Spleen (tissue), 11 donors: ENCODE results near the gene AFAP1. TPM values are rescaled to one million over a fixed set of nuclear protein-coding genes. Genes with fewer than 3 reads are reported as not detected.

Experiments
- DNase-seq: peaks from one replicate; pipeline ENCODE4 v3.0.0-alpha.2; 2020
- H3K27ac ChIP-seq, 8 donors: fragments of 200-600 bp; sonication (generic) in 7 of 8; 1 replicate in 4 of 8; 2 replicates in 4 of 8; pipeline versions ENCODE4 v1.5.0 to v1.8.0; 2016 to 2021; ENCODE audit warnings: inconsistent platforms in 4 of 8, mild to moderate bottlenecking in 4 of 8, moderate library complexity in 1 of 8
- H3K27me3 ChIP-seq, 7 donors: fragments of 200-600 bp; sonication (generic) in 6 of 7; replicated peaks in 1 of 7; 1 replicate in 4 of 7; 2 replicates in 3 of 7; pipeline versions ENCODE4 v1.5.0 to v1.8.0; 2016 to 2021; ENCODE audit warnings: inconsistent platforms in 3 of 7, mild to moderate bottlenecking in 1 of 7
- H3K36me3 ChIP-seq, 6 donors: fragments of 200-600 bp; sonication (generic) in 5 of 6; 1 replicate in 4 of 6; 2 replicates in 2 of 6; pipeline versions ENCODE4 v1.5.0 to v1.8.0; 2016 to 2021; ENCODE audit warnings: inconsistent platforms in 2 of 6
- H3K4me1 ChIP-seq, 6 donors: fragments of 200-600 bp; sonication (generic) in 5 of 6; 1 replicate in 3 of 6; 2 replicates in 3 of 6; pipeline versions ENCODE4 v1.5.0 to v1.8.0; 2016 to 2021; ENCODE audit warnings: inconsistent platforms in 3 of 6
- H3K4me3 ChIP-seq, 8 donors: fragments of 200-600 bp; sonication (generic) in 7 of 8; 1 replicate in 4 of 8; 2 replicates in 4 of 8; pipeline versions ENCODE4 v1.5.0 to v1.8.0; 2016 to 2021; ENCODE audit warnings: inconsistent platforms in 4 of 8, mild to moderate bottlenecking in 4 of 8, moderate library complexity in 2 of 8
- H3K9me3 ChIP-seq, 8 donors: fragments of 200-600 bp; sonication (generic) in 7 of 8; 1 replicate in 4 of 8; 2 replicates in 4 of 8; pipeline versions ENCODE4 v1.5.0 to v1.8.0; 2016 to 2021; ENCODE audit warnings: inconsistent platforms in 4 of 8
- POLR2A ChIP-seq, 3 donors: fragments of 450-650 bp; IDR thresholded peaks; one replicate each; pipeline ENCODE4 v1.5.1; 2017; ENCODE audit warnings: antibody characterized with exemption in 3 of 3, mild to moderate bottlenecking in 1 of 3
- POLR2AphosphoS5 ChIP-seq, 3 donors: sonication (generic); formaldehyde crosslinking; IDR thresholded peaks; one replicate each; pipeline ENCODE4 v1.5.1; 2017; ENCODE audit warnings: antibody characterized with exemption in 3 of 3
- WGBS, 5 donors: extraction: QIAGEN DNeasy Blood & Tissue Kit in 3 of 5; methylation state at CpG; one replicate each; pipeline versions ENCODE4 v1.1.5 to v1.1.7; 2013 to 2018; 5-methylcytosine and 5-hydroxymethylcytosine counted together
- intact Hi-C: fragments of 100-400 bp; cut with DNase I; formaldehyde crosslinking; loops from one replicate; pipeline ENCODE4 v1.15.0; 2023; ENCODE audit warnings: low total_unique reads
- polyA plus RNA-seq, 3 donors: library from polyadenylated mRNA; stranded (reverse); fragments of 200-250 nt; gene quantifications; one replicate each; pipeline ENCODE4 v1.2.1, GENCODE V29; 2013
- total RNA-seq, 7 donors: library from RNA; depleted of rRNA in 3 of 7; stranded (reverse); fragments of >200 nt in 3 of 7; fragmentation: NEBNext Ultra II Directional in 4 of 7; extraction: Animal tissue kit (Norgen Biotek cat#: 25700) in 4 of 7; gene quantifications; one replicate each; pipeline versions ENCODE4 v1.1.0 to v1.2.1, GENCODE V29; 2016 to 2021
- TF ChIP-seq, protein P1 (sequence below), 11 experiments: fragments of 200-600 bp in 7 of 11; fragments of 450-650 bp in 4 of 11; sonication (generic) in 4 of 11; IDR thresholded peaks in 8 of 11; conservative IDR thresholded peaks in 3 of 11; 1 replicate in 7 of 11; 2 replicates in 4 of 11; pipeline versions ENCODE4 v1.4.0 to v1.8.0; 2016 to 2021; ENCODE audit warnings: antibody characterized with exemption in 11 of 11, inconsistent platforms in 4 of 11, mild to moderate bottlenecking in 1 of 11
- donor health status: healthy with polysubstance abuse.
- donor health status: DM: no; HTN: no; CAD: no; lungs with moderate emphysema.
- donor health status: DM: no; HTN: no; CAD: no.
- donor health status: Bipolar disorder and iron deficiency.
- donor health status: healthy.
- donor health status: DM: no; HTN: no; CAD: no.
- donor health status: DM: yes; HTN: yes; CAD: no.

AFAP1 gene
- total and polyA plus RNA-seq, 10 donors = 1.6 to 29.2 (median 12.1) TPM

DNA sequence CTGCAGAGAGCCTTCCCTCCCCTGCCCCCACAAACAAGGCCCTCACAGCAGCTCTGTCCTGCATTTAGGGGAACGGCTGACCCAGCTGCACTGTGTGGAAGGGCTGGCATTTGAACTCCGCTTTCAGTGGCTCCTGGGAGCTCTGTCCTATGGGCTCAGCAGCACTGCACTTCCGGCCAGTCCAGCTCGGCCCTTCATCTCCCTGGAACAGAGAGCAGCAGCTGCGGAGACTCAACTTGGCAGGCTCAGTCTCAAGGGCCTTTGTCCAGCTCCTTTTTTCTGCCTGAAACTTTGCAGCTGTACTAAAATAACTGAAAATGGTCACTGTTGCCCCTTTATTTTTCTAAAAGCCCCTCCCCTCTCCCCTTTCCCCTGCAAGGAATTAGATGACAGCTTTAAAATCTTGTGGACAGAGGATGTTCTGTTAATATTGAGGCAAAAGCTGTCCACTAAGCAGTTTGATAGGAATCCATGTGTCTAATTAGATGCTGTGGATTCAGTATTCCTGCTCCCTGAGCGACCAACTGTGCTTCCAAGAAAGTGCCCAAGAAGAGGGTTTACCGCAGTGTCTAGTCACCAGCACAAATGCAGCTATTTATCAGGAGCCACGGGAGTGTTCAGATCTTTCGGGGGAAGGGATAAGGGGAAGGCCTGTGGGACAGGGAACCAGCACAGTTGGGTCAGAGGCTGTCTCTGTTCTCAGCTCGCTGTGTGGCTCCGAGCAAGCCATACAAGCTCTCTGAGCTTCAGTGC is 133.1 kb downstream of the AFAP1 start:
- H3K27me3 ChIP-seq = peaks cover 0 to 10% (median 0%) of the 10 kb centered on the region in 7 donors
- peaks cover 0 to 64% (median 24%) of the 10 kb centered on the region in 6 donors for H3K4me1 ChIP-seq
- H3K9me3 ChIP-seq = no peaks in the 10 kb centered on the region
- peak overlapping the region in 7 of 8 donors; percentile 27 to 75 (median 70) for H3K27ac ChIP-seq
- peaks cover 0 to 12% (median 0%) of the 10 kb centered on the region in 6 donors for H3K36me3 ChIP-seq
- 77 to 84% (median 78%) methylated on average over 9 to 11 of the region's 11 CpGs for WGBS, 5 donors
- TF ChIP-seq POLR2AphosphoS5 (IDR thresholded peaks at IDR 0.05) = peak in 2 of 3 donors; percentile 67 to 72
- TF ChIP-seq, protein P1, sequence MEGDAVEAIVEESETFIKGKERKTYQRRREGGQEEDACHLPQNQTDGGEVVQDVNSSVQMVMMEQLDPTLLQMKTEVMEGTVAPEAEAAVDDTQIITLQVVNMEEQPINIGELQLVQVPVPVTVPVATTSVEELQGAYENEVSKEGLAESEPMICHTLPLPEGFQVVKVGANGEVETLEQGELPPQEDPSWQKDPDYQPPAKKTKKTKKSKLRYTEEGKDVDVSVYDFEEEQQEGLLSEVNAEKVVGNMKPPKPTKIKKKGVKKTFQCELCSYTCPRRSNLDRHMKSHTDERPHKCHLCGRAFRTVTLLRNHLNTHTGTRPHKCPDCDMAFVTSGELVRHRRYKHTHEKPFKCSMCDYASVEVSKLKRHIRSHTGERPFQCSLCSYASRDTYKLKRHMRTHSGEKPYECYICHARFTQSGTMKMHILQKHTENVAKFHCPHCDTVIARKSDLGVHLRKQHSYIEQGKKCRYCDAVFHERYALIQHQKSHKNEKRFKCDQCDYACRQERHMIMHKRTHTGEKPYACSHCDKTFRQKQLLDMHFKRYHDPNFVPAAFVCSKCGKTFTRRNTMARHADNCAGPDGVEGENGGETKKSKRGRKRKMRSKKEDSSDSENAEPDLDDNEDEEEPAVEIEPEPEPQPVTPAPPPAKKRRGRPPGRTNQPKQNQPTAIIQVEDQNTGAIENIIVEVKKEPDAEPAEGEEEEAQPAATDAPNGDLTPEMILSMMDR (IDR thresholded peaks at IDR 0.05 in 8 of 11, conservative IDR thresholded peaks at IDR 0.05 in 3 of 11) = no peak
- peak; percentile 70 for DNase-seq
- H3K4me3 ChIP-seq = no peak overlapping the region
- intact Hi-C loops = no loop called here

DNA sequence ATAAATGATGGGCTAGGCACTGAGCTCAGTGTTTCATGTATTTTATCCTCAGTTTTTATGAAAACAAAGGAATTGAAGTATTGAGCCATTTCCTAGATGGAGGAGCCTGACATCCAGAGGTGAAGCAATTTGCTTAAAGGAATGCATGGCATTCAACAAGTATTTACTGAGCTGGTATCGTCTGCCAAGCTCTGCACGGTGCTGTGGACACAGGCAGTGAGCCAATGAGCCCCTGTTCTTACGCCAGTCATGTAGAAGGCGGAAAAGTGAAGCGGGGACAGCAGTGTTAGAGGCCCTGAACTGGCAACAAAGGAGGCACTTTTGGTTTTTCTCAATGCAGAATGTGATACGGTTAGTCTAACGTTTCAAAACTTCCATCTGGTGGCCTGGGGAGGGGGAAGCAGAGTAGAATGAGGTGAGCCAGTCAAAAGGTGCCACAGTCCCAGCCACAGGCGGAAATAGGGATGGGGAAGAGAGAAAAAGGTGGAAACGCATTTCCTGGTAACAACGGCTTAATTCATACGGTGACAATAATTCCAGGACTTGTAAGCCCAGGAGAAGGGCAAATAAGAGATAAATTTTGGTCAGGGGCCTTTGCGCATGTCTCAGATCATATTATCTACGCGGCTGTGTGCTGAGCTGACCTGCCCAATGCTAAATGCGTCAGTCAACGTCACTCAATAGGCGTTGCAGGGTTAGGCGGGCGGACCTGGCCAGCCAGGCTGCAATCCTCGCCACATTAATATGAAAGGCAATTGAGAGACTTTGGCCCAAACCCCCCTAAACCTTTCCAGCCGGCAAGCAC is 133.9 kb downstream of the AFAP1 start:
- peak; percentile 64 for DNase-seq
- H3K4me3 ChIP-seq = no peak overlapping the region
- peaks cover 0 to 16% (median 0%) of the 10 kb centered on the region in 6 donors for H3K36me3 ChIP-seq
- H3K9me3 ChIP-seq = no peaks in the 10 kb centered on the region
- H3K27me3 ChIP-seq = peaks cover 0 to 10% (median 0%) of the 10 kb centered on the region in 7 donors
- TF ChIP-seq, protein P1 (IDR thresholded peaks at IDR 0.05 in 8 of 11, conservative IDR thresholded peaks at IDR 0.05 in 3 of 11) = no peak
- no peak for TF ChIP-seq POLR2AphosphoS5 (IDR thresholded peaks at IDR 0.05)
- TF ChIP-seq POLR2A (IDR thresholded peaks at IDR 0.05) = no peak
- H3K27ac ChIP-seq = peak overlapping the region in 7 of 8 donors; percentile 13 to 75 (median 69)
- intact Hi-C loops = no loop called here
- H3K4me1 ChIP-seq = peaks cover 0 to 57% (median 20%) of the 10 kb centered on the region in 6 donors
- 66 to 75% (median 71%) methylated on average over 21 of the region's 21 CpGs for WGBS, 5 donors

DNA sequence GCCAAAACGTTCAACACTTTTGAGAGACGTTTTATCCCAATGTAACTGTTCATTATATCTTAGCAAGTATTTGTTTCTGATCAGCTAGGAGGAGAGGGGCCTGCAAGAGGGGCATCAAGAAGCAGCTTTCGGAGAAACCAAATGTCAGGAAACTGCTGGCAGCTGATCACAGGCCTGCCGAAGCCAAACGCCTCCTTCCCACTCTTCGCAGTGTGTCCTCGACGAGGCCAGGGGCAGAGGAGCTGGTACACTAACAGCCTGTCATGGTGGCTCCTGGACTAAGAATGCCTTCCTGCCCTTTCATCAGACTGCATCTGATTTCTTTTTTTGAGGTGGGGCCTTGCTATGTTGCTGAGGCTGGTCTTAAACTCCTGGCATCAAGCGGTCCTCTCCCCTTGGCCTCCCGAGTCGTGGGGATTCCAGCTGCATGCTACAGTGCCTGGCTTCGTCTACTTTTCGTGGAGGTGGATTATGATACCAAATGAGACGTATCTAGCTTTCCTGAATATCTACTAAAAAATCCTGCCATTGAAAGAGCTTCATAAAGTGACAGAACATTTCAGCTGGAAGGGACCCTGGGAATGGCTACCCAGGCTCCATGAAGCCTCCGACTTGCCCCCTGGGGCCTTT is 134.8 kb downstream of the AFAP1 start:
- WGBS, 5 donors = 79 to 89% (median 86%) methylated on average over 14 to 15 of the region's 15 CpGs
- H3K27me3 ChIP-seq = peaks cover 0 to 10% (median 0%) of the 10 kb centered on the region in 7 donors
- no peaks in the 10 kb centered on the region for H3K9me3 ChIP-seq
- TF ChIP-seq, protein P1 (IDR thresholded peaks at IDR 0.05 in 8 of 11, conservative IDR thresholded peaks at IDR 0.05 in 3 of 11) = no peak
- TF ChIP-seq POLR2AphosphoS5 (IDR thresholded peaks at IDR 0.05) = no peak
- TF ChIP-seq POLR2A (IDR thresholded peaks at IDR 0.05) = no peak
- intact Hi-C loops = loop anchor here (5.0 kb wide), 1 partner anchor 613 kb away; the partner anchor contains the start of gene SORCS2
- no peak overlapping the region for H3K4me3 ChIP-seq
- H3K4me1 ChIP-seq = peaks cover 0 to 49% (median 17%) of the 10 kb centered on the region in 6 donors
- peaks cover 0 to 25% (median 6%) of the 10 kb centered on the region in 6 donors for H3K36me3 ChIP-seq
- peak overlapping the region in 3 of 8 donors; percentile 69 to 75 (median 70) for H3K27ac ChIP-seq
- peak; percentile 49 for DNase-seq
